Parathyroid adenoma (tissue), 2 donors: Measurements from ENCODE around the gene CCDC196.
A peak's percentile ranks its signal among the peaks of the same experiment; 100 is the strongest.

Experiments
- H2AFZ ChIP-seq: fragments of 300-600 bp; sonication (generic); one replicate; pipeline ENCODE4 v1.7.0; 2017; ENCODE audit warnings: antibody characterized with exemption, mild to moderate bottlenecking
- H3K27ac ChIP-seq: fragments of 300-600 bp; sonication (generic); one replicate; pipeline ENCODE4 v1.7.0; 2017
- H3K27me3 ChIP-seq: fragments of 300-600 bp; sonication (generic); one replicate; pipeline ENCODE4 v1.7.0; 2017; ENCODE audit warnings: low read length; ENCODE audit not compliant: control insufficient read depth, insufficient read depth
- H3K36me3 ChIP-seq: fragments of 300-600 bp; sonication (generic); one replicate; pipeline ENCODE4 v1.7.0; 2017; ENCODE audit warnings: low read length; ENCODE audit not compliant: control insufficient read depth, insufficient read depth
- H3K4me1 ChIP-seq: fragments of 300-600 bp; sonication (generic); one replicate; pipeline ENCODE4 v1.7.0; 2017; ENCODE audit warnings: control low read depth
- H3K4me2 ChIP-seq: fragments of 300-600 bp; sonication (generic); one replicate; pipeline ENCODE4 v1.7.0; 2017; ENCODE audit warnings: low read length
- H3K4me3 ChIP-seq: fragments of 300-600 bp; sonication (generic); one replicate; pipeline ENCODE4 v1.7.0; 2017; ENCODE audit warnings: low read depth, low read length
- H3K79me2 ChIP-seq: fragments of 300-600 bp; sonication (generic); one replicate; pipeline ENCODE4 v1.7.0; 2017; ENCODE audit warnings: control low read depth
- H3K9ac ChIP-seq: fragments of 300-600 bp; sonication (generic); one replicate; pipeline ENCODE4 v1.7.0; 2017; ENCODE audit warnings: mild to moderate bottlenecking
- H3K9me3 ChIP-seq: fragments of 300-600 bp; sonication (generic); one replicate; pipeline ENCODE4 v1.7.0; 2017; ENCODE audit warnings: low read length; ENCODE audit not compliant: control insufficient read depth
- CTCF ChIP-seq: fragments of 300-600 bp; sonication (generic); IDR thresholded peaks from one replicate; pipeline ENCODE4 v1.7.0; 2017; ENCODE audit warnings: antibody characterized with exemption, mild to moderate bottlenecking
- donor health status: primary hyperparathyroidism.

CCDC196 gene

GRCh38 chr14:66509874-66510273 lies 23.7 kb downstream of the CCDC196 start:
- Histone ChIP-seq H2AFZ (no peak overlapping the region), H3K36me3 (no peaks in the 10 kb centered on the region), H3K4me1 (peaks cover 4% of the 10 kb centered on the region), H3K4me3 (peak overlapping the region; percentile 79), H3K4me2 (peak overlapping the region; percentile 95), H3K9me3 (no peaks in the 10 kb centered on the region), H3K27ac (no peak overlapping the region), H3K27me3 (no peaks in the 10 kb centered on the region), H3K9ac (no peak overlapping the region), H3K79me2 (peaks cover 7% of the 10 kb centered on the region)
- no peak for TF ChIP-seq CTCF

GRCh38 chr14:66511849-66512248 lies 25.7 kb downstream of the CCDC196 start:
- Histone ChIP-seq H3K27ac (no peak overlapping the region), H3K9me3 (no peaks in the 10 kb centered on the region), H3K4me1 (peaks cover 4% of the 10 kb centered on the region), H3K4me2 (no peak overlapping the region), H3K79me2 (peaks cover 17% of the 10 kb centered on the region), H3K27me3 (no peaks in the 10 kb centered on the region), H3K4me3 (no peak overlapping the region), H3K9ac (no peak overlapping the region), H3K36me3 (no peaks in the 10 kb centered on the region), H2AFZ (no peak overlapping the region)
- no peak for TF ChIP-seq CTCF

GRCh38 chr14:66514213-66514612 lies 28.0 kb downstream of the CCDC196 start:
- no peak overlapping the region for H3K4me3 ChIP-seq
- peaks cover 31% of the 10 kb centered on the region for H3K79me2 ChIP-seq
- H3K9me3 ChIP-seq = no peaks in the 10 kb centered on the region
- H3K27me3 ChIP-seq = no peaks in the 10 kb centered on the region
- no peak overlapping the region for H3K4me2 ChIP-seq
- no peak overlapping the region for H2AFZ ChIP-seq
- TF ChIP-seq CTCF = no peak
- H3K4me1 ChIP-seq = peaks cover 4% of the 10 kb centered on the region
- no peak overlapping the region for H3K9ac ChIP-seq
- H3K27ac ChIP-seq = no peak overlapping the region
- H3K36me3 ChIP-seq = no peaks in the 10 kb centered on the region

- Histone ChIP-seq H3K27me3 (no peaks in the 10 kb centered on the region), H3K9ac (no peak overlapping the region), H2AFZ (no peak overlapping the region), H3K4me2 (no peak overlapping the region), H3K27ac (no peak overlapping the region), H3K36me3 (no peaks in the 10 kb centered on the region), H3K4me1 (no peaks in the 10 kb centered on the region), H3K4me3 (no peak overlapping the region), H3K9me3 (no peaks in the 10 kb centered on the region), H3K79me2 (peaks cover 40% of the 10 kb centered on the region)
- no peak for TF ChIP-seq CTCF
Measured at GRCh38 chr14:66530526-66530925, 44.4 kb downstream of the CCDC196 start.

GRCh38 chr14:66539034-66539433 lies 52.9 kb downstream of the CCDC196 start:
- Histone ChIP-seq H3K4me3 (no peak overlapping the region), H3K27ac (no peak overlapping the region), H3K4me2 (no peak overlapping the region), H3K4me1 (no peaks in the 10 kb centered on the region), H3K36me3 (no peaks in the 10 kb centered on the region), H3K79me2 (peaks cover 17% of the 10 kb centered on the region), H3K9ac (no peak overlapping the region), H2AFZ (no peak overlapping the region), H3K27me3 (no peaks in the 10 kb centered on the region), H3K9me3 (no peaks in the 10 kb centered on the region)
- no peak for TF ChIP-seq CTCF
